ENCODE results near the gene CCND2.

DNA sequence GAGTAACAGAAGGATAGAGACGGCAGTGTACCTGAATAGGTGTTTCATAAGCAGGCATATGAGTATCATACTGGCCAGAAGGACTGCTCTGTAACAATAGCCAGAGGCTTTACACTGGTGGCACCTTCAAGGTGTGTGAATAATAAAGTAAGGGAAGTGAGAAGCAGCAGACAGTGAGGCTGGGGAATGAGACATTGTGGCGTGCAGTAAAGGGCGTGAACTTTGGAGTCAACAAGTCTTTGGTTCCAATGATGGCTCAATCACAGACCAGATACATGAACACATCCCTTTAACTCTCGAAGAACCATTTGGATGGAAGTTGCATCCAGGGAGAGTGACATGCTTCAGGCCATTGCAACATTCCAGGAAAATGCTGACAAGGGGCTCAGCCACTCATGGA, 32.0 kb upstream of the CCND2 start:
- TF ChIP-seq, protein P1, sequence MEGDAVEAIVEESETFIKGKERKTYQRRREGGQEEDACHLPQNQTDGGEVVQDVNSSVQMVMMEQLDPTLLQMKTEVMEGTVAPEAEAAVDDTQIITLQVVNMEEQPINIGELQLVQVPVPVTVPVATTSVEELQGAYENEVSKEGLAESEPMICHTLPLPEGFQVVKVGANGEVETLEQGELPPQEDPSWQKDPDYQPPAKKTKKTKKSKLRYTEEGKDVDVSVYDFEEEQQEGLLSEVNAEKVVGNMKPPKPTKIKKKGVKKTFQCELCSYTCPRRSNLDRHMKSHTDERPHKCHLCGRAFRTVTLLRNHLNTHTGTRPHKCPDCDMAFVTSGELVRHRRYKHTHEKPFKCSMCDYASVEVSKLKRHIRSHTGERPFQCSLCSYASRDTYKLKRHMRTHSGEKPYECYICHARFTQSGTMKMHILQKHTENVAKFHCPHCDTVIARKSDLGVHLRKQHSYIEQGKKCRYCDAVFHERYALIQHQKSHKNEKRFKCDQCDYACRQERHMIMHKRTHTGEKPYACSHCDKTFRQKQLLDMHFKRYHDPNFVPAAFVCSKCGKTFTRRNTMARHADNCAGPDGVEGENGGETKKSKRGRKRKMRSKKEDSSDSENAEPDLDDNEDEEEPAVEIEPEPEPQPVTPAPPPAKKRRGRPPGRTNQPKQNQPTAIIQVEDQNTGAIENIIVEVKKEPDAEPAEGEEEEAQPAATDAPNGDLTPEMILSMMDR (IDR thresholded peaks at IDR 0.05), result no peak
- no peak for TF ChIP-seq POLR2A (IDR thresholded peaks at IDR 0.05)
